HG02970 (cell line): ENCODE data around the gene DUSP9.

ENCODE experiments used
- ATAC-seq: cut with Tn5 transposase; IDR thresholded peaks from one replicate; pipeline ENCODE4 v1.9.1; 2021; ENCODE audit warnings: mild to moderate bottlenecking, moderate library complexity, moderate number of reproducible peaks; ENCODE audit not compliant: unreplicated experiment, low FRiP score

The DUSP9 gene

GRCh38 chrX:153621949-153622598 lies 24.9 kb upstream of the DUSP9 start:
- ATAC-seq: no peak

- no peak for ATAC-seq
Observed at GRCh38 chrX:153622661-153623309, 24.2 kb upstream of the DUSP9 start.

- ATAC-seq: no peak
Observed at GRCh38 chrX:153623310-153624029, 23.5 kb upstream of the DUSP9 start.

DNA sequence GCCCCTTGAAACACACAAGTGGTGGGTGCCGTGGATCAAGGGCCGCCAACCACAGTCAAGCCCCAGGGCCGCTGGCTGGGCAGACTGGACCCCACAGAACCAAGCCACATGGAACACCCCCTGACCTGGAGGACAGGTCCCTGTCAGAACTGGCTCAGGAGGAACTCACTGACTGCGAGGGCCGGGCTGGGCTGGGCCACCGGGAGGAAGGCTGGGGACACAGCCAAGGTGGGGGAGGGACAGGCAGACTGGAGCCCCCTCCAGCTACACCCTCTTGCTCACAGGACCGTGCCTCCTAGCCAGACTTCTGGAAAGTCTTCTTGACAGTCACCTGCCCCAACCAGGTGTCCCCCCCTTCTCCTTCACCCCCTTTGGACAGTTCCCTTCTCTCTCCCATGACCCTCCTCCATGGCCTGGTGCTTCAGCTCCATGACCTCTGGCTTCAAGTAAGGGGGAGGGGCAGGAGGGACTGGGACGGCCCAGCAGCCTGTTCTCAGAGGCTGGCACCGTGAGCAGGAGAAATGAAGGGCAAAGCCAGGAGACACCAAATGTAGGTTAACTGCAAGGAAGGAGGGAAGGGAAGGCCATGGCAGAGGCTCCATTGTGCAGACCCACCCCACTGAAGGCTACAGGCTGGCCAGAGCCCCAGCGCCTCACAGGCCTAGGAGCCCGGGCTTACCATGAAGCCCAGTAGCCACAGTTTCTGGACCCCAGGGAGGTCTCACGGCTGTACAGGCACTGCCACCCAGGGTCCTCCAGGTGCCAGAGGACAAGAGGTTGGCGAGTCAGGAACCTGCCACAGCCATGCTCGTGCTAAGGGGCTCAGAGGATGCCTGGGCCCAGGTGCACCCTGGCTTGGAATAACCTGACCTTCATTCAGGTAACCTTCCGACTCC lies 22.6 kb upstream of the DUSP9 start:
- no peak for ATAC-seq

- ATAC-seq: no peak
Observed at GRCh38 chrX:153625271-153626024, 21.6 kb upstream of the DUSP9 start.

DNA sequence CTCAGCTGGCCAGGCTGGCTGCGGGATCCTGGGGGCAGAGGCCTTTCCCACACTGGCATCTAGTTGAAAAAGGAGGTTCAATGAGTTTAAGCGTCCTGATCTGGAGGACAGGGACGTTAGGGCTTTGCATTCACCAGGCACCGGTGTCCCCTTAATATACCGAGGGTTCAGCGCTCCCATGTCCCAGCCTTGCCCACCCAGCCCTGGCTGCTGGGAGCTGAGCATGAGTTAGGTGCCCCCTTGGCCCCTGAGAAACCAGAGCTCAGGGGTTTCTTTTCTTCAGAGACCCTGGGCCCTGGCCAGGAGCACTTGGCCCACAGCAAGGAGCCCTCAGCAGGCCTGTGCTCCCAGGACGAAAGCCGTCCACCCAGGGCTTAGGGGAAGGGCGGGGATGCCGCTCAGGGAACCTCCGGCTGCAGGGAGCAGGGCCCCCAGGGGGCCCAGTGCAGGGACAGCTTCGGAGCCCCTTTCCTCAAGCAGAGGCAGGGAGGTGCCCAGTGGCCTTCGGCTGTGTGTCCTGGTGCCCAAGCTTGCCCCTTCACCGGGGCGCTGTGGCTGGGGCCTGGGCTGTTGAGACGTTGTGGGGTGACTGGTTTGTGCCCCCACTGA lies 20.9 kb upstream of the DUSP9 start:
- ATAC-seq: no peak

GRCh38 chrX:153626863-153627674 lies 19.9 kb upstream of the DUSP9 start:
- ATAC-seq: no peak

DNA sequence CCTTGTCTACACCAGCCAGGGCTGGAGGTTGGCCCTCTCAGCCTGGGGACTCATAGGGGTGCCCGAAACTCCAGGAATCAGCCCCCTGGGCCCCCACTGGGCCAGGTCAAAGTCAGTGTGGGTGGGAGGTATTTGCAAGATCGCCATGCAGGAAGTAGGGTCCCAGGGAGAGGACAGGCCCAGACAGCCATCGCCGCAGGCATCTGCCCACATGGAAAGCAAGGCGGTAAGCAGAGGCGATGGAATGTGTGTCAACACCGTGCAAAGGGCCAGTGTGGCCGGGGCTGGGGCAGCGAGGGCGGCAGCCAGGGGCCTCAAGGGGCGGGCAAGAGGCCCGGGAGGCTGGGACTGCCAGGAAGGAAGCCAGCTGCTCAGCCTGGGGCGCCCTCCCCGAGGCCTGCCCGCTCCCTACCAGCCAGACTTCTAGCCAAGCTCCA lies 19.3 kb upstream of the DUSP9 start:
- ATAC-seq: no peak

DNA sequence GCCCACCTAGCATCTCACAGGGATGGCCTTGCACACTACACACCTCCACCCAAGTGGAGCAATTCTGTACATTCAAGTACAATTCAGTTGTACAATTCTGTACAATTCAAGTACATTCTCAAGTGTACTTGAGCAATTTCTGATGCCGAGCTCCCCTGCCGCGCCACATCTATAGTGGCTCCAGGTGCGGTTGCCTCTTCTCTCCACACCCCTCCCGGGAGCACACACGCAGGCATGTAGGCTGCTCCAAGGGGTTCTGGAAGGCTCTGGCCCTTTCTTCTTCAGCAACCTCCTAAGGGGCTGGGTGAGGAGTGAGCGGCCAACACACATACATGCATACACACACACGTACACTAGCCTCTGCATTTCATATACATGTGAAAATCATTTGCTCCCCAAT lies 18.9 kb upstream of the DUSP9 start:
- no peak for ATAC-seq

GRCh38 chrX:153628665-153629064 lies 18.3 kb upstream of the DUSP9 start:
- ATAC-seq: no peak

DNA sequence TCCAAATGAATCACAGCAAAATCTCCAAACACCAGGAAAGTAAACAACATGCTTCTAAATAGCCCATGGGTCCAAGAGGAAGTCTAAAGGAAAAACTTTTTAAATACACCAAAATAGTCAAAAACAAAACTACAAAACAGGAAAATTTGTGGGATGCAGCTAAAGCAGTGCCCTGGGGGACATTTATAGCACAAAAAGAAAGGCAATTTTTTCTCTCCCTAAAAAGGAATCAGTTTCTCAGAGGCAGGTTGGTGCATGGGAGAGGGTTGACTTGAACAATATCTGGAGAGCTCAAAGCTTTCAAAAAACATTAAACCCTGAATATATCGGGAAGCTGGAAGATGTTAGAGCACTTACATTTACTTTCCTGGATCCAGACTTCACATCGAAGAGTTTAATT lies 15.7 kb upstream of the DUSP9 start:
- no peak for ATAC-seq

DNA sequence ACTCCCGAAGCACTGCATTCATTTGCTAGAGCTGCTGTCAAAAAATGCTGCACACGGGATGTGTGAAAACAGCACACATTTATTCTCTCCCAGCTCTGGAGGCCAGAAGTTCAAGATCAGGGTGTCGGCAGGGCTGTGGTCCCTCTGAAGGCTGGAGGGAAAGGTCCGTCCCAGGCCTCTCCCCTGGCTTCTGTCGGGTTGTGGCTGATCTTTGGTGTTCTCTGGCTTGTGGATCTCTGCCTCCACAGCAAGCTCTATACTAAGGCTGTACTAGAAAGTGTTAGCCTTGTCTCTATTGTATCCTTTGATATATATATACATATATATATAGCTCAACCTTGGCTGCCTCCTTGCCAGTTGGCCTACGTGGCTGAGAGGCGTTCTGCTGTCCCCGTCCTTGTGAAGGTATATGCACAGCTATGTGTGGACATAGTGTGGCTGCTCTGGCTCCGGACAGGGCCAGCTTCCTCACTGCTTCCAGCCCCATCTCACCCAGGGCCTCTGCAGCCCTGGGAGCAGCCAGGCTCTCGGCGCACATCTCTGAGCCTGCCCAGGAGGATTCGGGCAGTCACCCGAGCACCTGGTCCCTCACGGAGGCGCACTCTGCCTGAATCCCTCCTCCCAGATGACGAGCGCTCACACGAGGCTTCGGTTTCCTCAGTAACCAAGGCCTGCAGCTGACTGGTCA lies 15.0 kb upstream of the DUSP9 start:
- no peak for ATAC-seq

DNA sequence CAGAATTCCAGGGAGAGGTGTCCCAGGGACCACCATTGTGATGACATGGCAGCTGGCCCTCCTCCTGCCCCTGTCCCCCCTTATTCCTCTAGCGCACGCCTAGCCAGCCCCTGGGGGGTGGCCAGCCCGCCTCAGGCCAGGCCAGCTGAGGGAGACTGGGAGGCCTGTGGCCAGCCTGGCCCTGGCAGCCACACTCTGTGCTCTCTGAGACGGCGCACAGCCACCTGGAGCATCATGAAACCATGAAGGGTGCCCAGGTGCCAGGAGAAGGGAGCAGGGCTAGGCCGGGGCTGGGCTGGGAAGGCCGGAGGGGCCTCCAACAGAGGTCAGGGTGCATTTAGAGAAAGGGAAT lies 14.4 kb upstream of the DUSP9 start:
- no peak for ATAC-seq

- no peak for ATAC-seq
Observed at GRCh38 chrX:153633048-153633447, 14.0 kb upstream of the DUSP9 start.

DNA sequence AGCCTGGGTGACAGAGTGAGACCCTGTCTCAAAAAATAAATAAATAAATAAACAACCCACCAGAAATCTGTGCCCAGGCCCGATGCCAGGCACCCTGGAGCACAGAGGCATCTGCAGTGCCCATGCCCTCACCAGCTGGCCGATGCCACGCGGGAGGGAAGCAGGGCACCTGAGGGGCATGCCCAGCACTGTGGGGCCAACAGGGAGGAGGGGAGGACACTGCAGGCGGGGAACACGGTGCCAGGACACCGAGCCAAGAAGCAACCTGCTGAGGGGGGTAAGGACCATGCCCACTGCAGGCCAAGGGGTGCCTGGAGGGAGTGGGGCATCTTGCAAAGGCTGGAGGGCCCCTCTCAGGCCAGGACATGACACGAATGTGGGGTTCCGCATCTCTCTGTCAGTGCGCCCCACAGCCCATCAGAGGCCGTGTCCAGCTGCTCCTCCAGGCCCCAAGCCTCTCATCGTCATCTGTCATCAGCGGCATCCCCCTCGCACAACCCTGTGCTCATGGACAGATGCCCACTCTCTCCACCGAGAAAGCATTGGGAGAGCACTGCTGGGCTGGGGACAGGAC lies 13.3 kb upstream of the DUSP9 start:
- no peak for ATAC-seq

- no peak for ATAC-seq
Observed at GRCh38 chrX:153634236-153634635, 12.8 kb upstream of the DUSP9 start.

DNA sequence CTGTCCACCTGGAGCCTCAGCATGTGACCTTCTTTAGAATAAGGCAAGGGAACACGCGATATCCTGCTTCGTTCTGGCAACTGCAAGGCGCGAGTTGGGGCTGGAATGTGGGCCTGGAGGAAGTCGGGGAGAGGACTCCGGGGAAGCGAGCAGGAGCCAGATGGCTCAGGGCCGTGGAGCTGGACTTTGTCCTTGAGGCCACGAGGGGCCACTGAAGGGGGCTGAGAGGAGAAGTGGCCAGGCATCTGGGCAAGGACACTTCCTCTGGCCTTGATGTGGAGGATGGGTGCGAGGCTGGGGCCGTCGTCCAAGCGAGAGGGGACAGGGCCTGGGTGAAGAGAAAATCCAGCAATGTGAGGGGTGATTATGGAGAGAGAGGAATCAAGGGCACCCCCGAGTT lies 12.2 kb upstream of the DUSP9 start:
- ATAC-seq: no peak

DNA sequence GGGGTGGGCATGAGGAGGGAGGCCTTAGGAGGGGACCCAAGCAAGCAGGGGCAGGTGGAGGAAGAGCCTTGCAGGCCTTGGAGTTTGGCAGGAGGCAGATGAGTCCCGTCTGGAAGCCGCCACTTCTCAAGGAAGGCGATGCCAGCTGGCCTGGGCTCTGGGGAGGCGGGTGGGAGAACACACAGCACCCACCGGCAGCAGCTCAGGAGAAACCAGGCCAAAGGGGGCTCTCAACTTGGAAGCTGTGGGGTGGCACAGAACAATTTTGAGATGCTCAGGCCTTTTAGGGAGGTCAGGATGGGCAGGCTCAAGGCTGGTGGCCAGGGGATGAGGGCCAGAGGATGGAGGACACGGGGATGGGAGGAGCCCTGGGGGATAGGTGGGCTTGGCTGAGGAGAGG lies 11.6 kb upstream of the DUSP9 start:
- no peak for ATAC-seq
